ENCODE measurements around the gene CLIP4.

GRCh38 chr2:29232041-29232440, 116.8 kb downstream of the CLIP4 start:
- TF ChIP-seq CTCF (IDR thresholded peaks at IDR 0.05 in 2 of 3, conservative IDR thresholded peaks at IDR 0.05 in 1 of 3; ENCODE audit: control insufficient read depth in 2 of 3, extremely low read depth in 1 of 3, insufficient read depth in 1 of 3, low read depth in 3 of 3, low read length in 3 of 3): no peak
- TF ChIP-seq POLR2AphosphoS2 (IDR thresholded peaks at IDR 0.05; ENCODE audit: low read depth, low read length): no peak
- TF ChIP-seq POLR2A (IDR thresholded peaks at IDR 0.05; ENCODE audit: low read depth, low read length): no peak
- no peak for TF ChIP-seq SREBF2 (IDR thresholded peaks at IDR 0.05; ENCODE audit: low read length)
- TF ChIP-seq TARDBP (IDR thresholded peaks at IDR 0.05; ENCODE audit: borderline replicate concordance): no peak
- no peak for TF ChIP-seq JUNB (IDR thresholded peaks at IDR 0.05)
- no peak for TF ChIP-seq GATAD2B (conservative IDR thresholded peaks at IDR 0.05; ENCODE audit: low read depth)
- TF ChIP-seq CREB1 (IDR thresholded peaks at IDR 0.05; ENCODE audit: low read depth): no peak
- TF ChIP-seq YY1 (IDR thresholded peaks at IDR 0.05; ENCODE audit: low read depth, low read length): no peak
- TF ChIP-seq BCL11A (IDR thresholded peaks at IDR 0.05; ENCODE audit: low read depth, low read length): no peak
- TF ChIP-seq RCOR1 (conservative IDR thresholded peaks at IDR 0.05; ENCODE audit: low read depth, low read length): no peak

Measured in GM12878 (cell line).